AG04450 (cell line): Measurements from ENCODE around the gene KDSR. TPM values are rescaled to one million over a fixed set of nuclear protein-coding genes. Genes with fewer than 3 reads are reported as not detected.

Source experiments
- CTCF ChIA-PET: fragments of 300-600, 350-600 bp; formaldehyde crosslinking; extraction: SDS; loops from one replicate; lab custom pipeline; 2022; ENCODE audit warnings: antibody characterized with exemption, inconsistent platforms; lab: Charles Lee
- POLR2A ChIA-PET: fragments of 350-600 bp; formaldehyde crosslinking; extraction: SDS; loops from one replicate; lab custom pipeline; 2021; ENCODE audit warnings: antibody characterized with exemption, inconsistent platforms; lab: Yijun Ruan, JAX
- DNase-seq: peaks from one replicate; pipeline ENCODE4 v3.0.0-alpha.2; 2011; ENCODE audit warnings: low read depth, low spot score
- H3K27ac ChIP-seq: one replicate; pipeline ENCODE4 v1.5.1; 2012; ENCODE audit warnings: low read depth, low read length, control low read depth
- H3K27me3 ChIP-seq: one replicate; pipeline ENCODE4 v1.6.0; 2012; ENCODE audit warnings: low read length; ENCODE audit not compliant: control insufficient read depth, insufficient read depth
- H3K4me3 ChIP-seq: 2 replicates; pipeline ENCODE4 v1.5.1; 2011; ENCODE audit warnings: mild to moderate bottlenecking, low read depth, low read length, control low read depth
- H3K9me3 ChIP-seq: 2 replicates; pipeline ENCODE4 v1.5.1; 2012; ENCODE audit warnings: low read length; ENCODE audit not compliant: control insufficient read depth, insufficient read depth
- polyA plus RNA-seq: library from polyadenylated mRNA; depleted of rRNA; stranded (reverse); fragments of >200 nt; gene quantifications from 2 replicates; pipeline ENCODE4 v1.2.3, GENCODE V29; 2011
- TF ChIP-seq, protein P1 (sequence below): IDR thresholded peaks from 2 replicates; pipeline ENCODE4 v1.5.1; 2011; ENCODE audit warnings: low read depth, low read length, control low read depth, inconsistent platforms

KDSR gene
- polyA plus RNA-seq, 1 experiment: 39.9 TPM

DNA sequence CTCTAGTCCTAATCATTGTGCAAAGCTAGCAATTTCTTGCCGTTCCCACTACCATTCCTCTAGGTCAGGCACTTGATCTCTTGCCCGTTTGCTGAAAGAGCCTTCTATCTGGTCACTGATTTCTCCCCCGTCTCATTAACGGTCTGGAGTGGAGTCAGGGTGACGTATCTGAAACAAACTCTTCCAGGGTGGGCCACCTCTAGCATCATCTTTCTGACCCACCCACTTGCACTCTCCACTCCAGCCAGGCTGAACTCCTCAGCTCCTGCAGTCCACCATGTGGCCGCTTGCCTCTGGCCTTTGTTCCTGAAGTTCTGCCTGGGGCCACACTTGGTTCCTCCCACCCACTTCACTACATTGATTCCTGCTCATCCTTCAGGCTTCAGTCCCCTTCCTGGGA lies 60.8 kb downstream of the KDSR start:
- no peak for DNase-seq
- Histone ChIP-seq H3K4me3 (no peak overlapping the region), H3K27me3 (peaks cover 7% of the 10 kb centered on the region), H3K27ac (no peak overlapping the region), H3K9me3 (no peaks in the 10 kb centered on the region)
- TF ChIP-seq, protein P1, sequence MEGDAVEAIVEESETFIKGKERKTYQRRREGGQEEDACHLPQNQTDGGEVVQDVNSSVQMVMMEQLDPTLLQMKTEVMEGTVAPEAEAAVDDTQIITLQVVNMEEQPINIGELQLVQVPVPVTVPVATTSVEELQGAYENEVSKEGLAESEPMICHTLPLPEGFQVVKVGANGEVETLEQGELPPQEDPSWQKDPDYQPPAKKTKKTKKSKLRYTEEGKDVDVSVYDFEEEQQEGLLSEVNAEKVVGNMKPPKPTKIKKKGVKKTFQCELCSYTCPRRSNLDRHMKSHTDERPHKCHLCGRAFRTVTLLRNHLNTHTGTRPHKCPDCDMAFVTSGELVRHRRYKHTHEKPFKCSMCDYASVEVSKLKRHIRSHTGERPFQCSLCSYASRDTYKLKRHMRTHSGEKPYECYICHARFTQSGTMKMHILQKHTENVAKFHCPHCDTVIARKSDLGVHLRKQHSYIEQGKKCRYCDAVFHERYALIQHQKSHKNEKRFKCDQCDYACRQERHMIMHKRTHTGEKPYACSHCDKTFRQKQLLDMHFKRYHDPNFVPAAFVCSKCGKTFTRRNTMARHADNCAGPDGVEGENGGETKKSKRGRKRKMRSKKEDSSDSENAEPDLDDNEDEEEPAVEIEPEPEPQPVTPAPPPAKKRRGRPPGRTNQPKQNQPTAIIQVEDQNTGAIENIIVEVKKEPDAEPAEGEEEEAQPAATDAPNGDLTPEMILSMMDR: no peak
- CTCF ChIA-PET: interaction anchor here (1.4 kb wide), 1 partner anchor 175 kb away, joined by 4 read pairs; no protein-coding TSS in a partner anchor
- POLR2A ChIA-PET: no interaction called here

DNA sequence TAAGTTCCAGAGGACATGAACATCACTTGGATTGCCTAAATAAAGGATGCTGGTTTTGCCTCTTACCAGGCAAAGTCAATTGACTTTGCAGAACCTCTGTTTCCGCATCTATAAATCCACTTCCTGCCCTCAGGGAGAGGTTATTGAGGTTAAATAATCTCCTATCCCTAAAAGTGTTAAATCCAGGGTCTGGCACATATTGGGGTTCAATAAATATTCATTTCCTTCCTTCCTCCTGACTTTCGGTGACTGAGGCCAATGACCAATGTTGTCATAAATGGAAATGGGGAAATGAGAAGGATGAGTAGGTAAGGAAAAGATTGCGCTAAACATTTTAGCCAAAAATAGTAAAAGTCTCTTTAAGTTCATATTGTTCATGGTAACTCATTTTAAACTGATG lies 63.5 kb downstream of the KDSR start:
- Histone ChIP-seq H3K4me3 (no peak overlapping the region), H3K9me3 (no peaks in the 10 kb centered on the region), H3K27ac (no peak overlapping the region), H3K27me3 (peaks cover 7% of the 10 kb centered on the region)
- TF ChIP-seq, protein P1: no peak
- ChIA-PET POLR2A (no interaction called here), CTCF (no interaction called here)
- no peak for DNase-seq

DNA sequence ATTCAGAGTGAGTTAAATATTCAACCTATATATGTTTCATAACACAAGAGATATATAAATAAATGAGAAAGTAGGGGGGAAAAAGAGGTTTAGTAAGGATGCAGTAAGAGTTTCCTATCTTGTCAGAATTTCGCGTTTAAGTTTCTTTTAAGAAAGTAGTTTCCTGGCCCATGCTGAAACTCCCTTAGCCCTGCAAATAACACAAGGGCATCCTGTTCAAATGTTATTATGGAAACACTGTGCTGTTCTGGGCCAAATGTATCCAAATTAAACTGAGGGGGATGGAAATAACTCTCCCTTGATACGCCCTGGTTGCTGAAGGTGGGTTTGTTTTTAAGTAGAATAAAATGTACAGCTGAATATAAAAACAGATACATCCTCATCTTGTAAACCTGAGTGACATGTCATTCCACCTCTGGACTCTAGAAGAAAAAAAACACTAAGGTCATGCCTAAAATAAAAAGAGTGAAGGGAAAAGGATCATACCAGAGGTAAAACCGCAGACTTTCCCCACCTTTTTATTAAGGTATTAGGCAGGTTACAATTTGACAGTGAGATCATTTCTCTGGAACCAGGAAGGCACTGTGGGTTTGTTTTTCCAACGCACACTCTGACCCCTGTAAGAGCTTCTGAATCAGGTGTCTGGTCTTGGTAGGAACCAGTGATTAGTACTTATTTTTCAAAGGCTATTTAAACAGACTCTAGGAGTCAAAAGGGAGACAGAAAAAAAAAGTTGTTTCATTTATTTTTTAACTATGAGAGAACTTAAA lies 64.2 kb downstream of the KDSR start:
- no peak for DNase-seq
- TF ChIP-seq, protein P1: no peak
- ChIA-PET POLR2A (no interaction called here), CTCF (no interaction called here)
- H3K27me3 ChIP-seq: peaks cover 8% of the 10 kb centered on the region
- no peak overlapping the region for H3K27ac ChIP-seq
- H3K9me3 ChIP-seq: no peaks in the 10 kb centered on the region
- no peak overlapping the region for H3K4me3 ChIP-seq

DNA sequence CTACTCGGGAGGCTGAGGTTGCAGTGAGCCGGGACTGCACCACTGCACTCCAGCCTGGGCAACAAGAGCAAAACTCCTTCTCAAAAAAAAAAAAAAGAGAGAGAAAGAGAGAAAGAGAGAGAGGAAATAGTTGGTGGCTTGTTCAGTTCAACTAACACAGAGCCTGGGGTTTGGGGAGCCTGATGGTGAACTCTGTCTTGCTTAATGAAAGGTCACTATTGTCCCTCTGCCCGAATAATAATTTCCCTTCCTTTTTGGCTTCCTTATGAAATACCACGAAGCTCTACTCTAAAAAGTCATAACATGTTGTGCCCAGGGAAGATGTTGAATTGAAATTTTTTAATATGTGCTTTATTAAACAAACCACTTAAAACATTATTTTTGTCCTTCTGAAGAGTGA lies 64.8 kb downstream of the KDSR start:
- TF ChIP-seq, protein P1: no peak
- ChIA-PET CTCF (interaction anchor here (1.9 kb wide), 1 partner anchor 21 kb away, joined by 6 read pairs; no protein-coding TSS in a partner anchor), POLR2A (interaction anchor here (0.7 kb wide), 1 partner anchor 587 kb away, joined by 9 read pairs; no protein-coding TSS in a partner anchor)
- no peak overlapping the region for H3K4me3 ChIP-seq
- H3K9me3 ChIP-seq: no peaks in the 10 kb centered on the region
- peaks cover 5% of the 10 kb centered on the region for H3K27me3 ChIP-seq
- no peak overlapping the region for H3K27ac ChIP-seq
- DNase-seq: no peak

DNA sequence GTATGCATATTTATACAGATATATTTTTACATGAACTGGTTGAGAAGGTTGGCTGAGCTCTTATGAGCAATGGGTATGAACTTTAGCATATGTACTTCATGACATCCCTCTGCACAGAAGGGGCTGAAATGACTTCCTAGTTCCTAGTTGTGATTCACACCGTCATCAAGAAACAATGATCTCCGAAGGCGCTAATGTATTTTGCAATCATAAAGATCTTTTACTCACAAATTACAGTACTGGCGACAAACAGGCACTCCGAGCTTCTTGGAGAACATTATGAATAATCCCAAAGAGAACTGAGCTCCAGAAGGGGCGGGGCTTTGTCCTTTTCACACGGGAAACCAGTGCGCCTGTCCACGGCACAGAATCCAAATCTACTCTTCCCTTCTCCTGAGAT lies 65.6 kb downstream of the KDSR start:
- no peak for DNase-seq

More for the DNA sequence above, 65.6 kb downstream of the KDSR start:
- ChIA-PET POLR2A (interaction anchor here (0.7 kb wide), 1 partner anchor 586 kb away, joined by 9 read pairs; no protein-coding TSS in a partner anchor), CTCF (interaction anchor here (0.6 to 1.9 kb wide), 2 partner anchors 22 to 876 kb away, joined by 3 to 6 read pairs; no protein-coding TSS in a partner anchor)
- Histone ChIP-seq H3K4me3 (no peak overlapping the region), H3K9me3 (no peaks in the 10 kb centered on the region), H3K27me3 (peaks cover 4% of the 10 kb centered on the region), H3K27ac (no peak overlapping the region)
- TF ChIP-seq, protein P1: no peak
